Measurements from ENCODE around the gene UHRF2. TPM values are rescaled to one million over a fixed set of nuclear protein-coding genes. Genes with fewer than 3 reads are reported as not detected.
A peak's percentile ranks its signal among the peaks of the same experiment; 100 is the strongest.

Gene UHRF2
- total and polyA plus RNA-seq, 2 of the 4 experiments (the other 2 are of a cell fraction), result 27.6 to 37.3 TPM

DNA sequence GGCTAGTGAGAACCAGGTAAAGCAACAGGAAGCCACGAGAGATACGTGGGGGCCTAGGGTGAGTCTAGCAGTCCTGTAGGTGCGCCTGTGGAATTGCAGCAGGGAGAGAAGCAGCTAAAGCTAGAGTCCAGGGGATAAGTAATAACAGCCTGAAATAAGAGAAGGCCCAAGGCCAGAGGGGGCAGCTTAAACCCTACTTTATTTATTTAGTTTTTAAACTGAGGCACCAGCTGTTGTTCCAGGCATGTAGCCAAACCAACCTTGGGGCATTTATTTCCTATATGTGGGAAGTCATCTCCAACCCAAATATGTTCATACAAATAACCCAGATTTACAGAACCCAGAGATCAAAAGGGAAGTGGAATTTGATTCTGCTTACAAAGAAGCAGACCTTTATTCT, 139.0 kb downstream of the UHRF2 start:
- Histone ChIP-seq H3K4me1 (ENCODE audit: control insufficient read depth, insufficient read depth, low read length) (peaks cover 9% of the 10 kb centered on the region), H2BK20ac (ENCODE audit: low read depth, low read length) (peak overlapping the region; percentile 44; the same call in 1 of the 2 replicates), H3K4ac (ENCODE audit: low read depth, low read length) (peak overlapping the region; percentile 70), H3K27ac (ENCODE audit: insufficient read depth, low read length) (peak overlapping the region; percentile 67), H2BK5ac (ENCODE audit: low read depth, low read length, poor library complexity, severe bottlenecking) (peak overlapping the region; percentile 73), H4K5ac (ENCODE audit: low read depth, low read length) (peak overlapping the region; percentile 1; the same call in 1 of the 2 replicates), H4K8ac (ENCODE audit: low read depth in 2 of 2, low read length in 2 of 2) (peak overlapping the region; percentile 11 to 22; a peak in 1 of 4 replicates), H2BK15ac (ENCODE audit: low read depth, low read length) (peak overlapping the region; percentile 61; the same call in 1 of the 3 replicates), H4K20me1 (ENCODE audit: insufficient read depth, low read length) (peaks cover 7% of the 10 kb centered on the region), H2AK9ac (replicated peaks; ENCODE audit: low read depth, low read length, poor library complexity) (peak overlapping the region; percentile 75), H3K9ac (ENCODE audit: low read depth, low read length) (no peak overlapping the region), H2AK5ac (ENCODE audit: low read depth, low read length) (peak overlapping the region; percentile 71; the same call in 1 of the 2 replicates), H3K27me3 (ENCODE audit: control insufficient read depth, insufficient read depth, low read length) (no peaks in the 10 kb centered on the region), H3K9me1 (ENCODE audit: insufficient read depth, low read length) (peaks cover 5% of the 10 kb centered on the region; the same call in 1 of the 2 replicates), H3K4me2 (ENCODE audit: low read depth, low read length) (peak overlapping the region; percentile 83; the same call in 1 of the 2 replicates), H3K14ac (replicated peaks; ENCODE audit: low read depth, low read length) (peak overlapping the region; percentile 54; the same call in 1 of the 2 replicates), H3K23ac (ENCODE audit: low read depth, low read length) (no peak overlapping the region), H3K36me3 (ENCODE audit: control insufficient read depth, insufficient read depth, low read length) (no peaks in the 10 kb centered on the region), H2BK120ac (ENCODE audit: low read depth, low read length) (peak overlapping the region; percentile 45; the same call in 1 of the 2 replicates), H3K79me1 (ENCODE audit: low read depth in 1 of 2, low read length in 2 of 2) (no peaks in the 10 kb centered on the region), H3K18ac (ENCODE audit: low read depth, low read length) (0 out of 2 replicates have a peak overlapping the region, but pooled peaks have one; percentile 34), H3K9me3 (ENCODE audit: control insufficient read depth, insufficient read depth, low read length) (no peaks in the 10 kb centered on the region), H4K91ac (ENCODE audit: insufficient read depth, low read depth, low read length) (peak overlapping the region; percentile 13), H2AFZ (replicated peaks; ENCODE audit: low read length, poor library complexity) (peak overlapping the region; percentile 58), H3K4me3 (ENCODE audit: insufficient read depth, low read depth, low read length) (no peak overlapping the region), H3K56ac (ENCODE audit: extremely low read depth, insufficient read depth, low read length) (no peak overlapping the region)
- POLR2A ChIA-PET (ENCODE audit: unreplicated experiment), result no interaction called here
- CTCF ChIA-PET, result interaction anchor here (0.6 kb wide), 1 partner anchor 28 kb away, joined by 4 read pairs; no protein-coding TSS in a partner anchor
- in situ Hi-C loops (cut with MboI; ENCODE audit: low sequenced_read_pairs), result no loop called here
- TF ChIP-seq, protein P1, sequence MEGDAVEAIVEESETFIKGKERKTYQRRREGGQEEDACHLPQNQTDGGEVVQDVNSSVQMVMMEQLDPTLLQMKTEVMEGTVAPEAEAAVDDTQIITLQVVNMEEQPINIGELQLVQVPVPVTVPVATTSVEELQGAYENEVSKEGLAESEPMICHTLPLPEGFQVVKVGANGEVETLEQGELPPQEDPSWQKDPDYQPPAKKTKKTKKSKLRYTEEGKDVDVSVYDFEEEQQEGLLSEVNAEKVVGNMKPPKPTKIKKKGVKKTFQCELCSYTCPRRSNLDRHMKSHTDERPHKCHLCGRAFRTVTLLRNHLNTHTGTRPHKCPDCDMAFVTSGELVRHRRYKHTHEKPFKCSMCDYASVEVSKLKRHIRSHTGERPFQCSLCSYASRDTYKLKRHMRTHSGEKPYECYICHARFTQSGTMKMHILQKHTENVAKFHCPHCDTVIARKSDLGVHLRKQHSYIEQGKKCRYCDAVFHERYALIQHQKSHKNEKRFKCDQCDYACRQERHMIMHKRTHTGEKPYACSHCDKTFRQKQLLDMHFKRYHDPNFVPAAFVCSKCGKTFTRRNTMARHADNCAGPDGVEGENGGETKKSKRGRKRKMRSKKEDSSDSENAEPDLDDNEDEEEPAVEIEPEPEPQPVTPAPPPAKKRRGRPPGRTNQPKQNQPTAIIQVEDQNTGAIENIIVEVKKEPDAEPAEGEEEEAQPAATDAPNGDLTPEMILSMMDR (conservative IDR thresholded peaks at IDR 0.05; ENCODE audit: low read depth, low read length), result peak; percentile 19; the same call in 1 of the 2 replicates
- TF ChIP-seq RAD21 (IDR thresholded peaks at IDR 0.05; ENCODE audit: low read length), result no peak
- 40% methylated on average over 1 of the region's 3 CpGs; no CpG with 5 or more reads in 1 of the 2 experiments for WGBS, 2 experiments (ENCODE audit: extremely low coverage in 2 of 2, insufficient read length in 1 of 2)
- dilution Hi-C loops (cut with HindIII; ENCODE audit: low sequenced_read_pairs, unreplicated experiment), result no loop called here
- DNase-seq, result peak; percentile 83
- peak; percentile 86 for ATAC-seq (ENCODE audit: low read depth)
- intact Hi-C loops (cut with micrococcal nuclease), result no loop called here
- no TSS peak for BruUV-seq (replicated peaks)
